Neutrophil (primary cell): ENCODE data around the gene ANO1.

Source experiments
- H3K27ac ChIP-seq: fragments of 200-600 bp; sonication (generic); 2 replicates; pipeline ENCODE4 v1.5.1; 2016; ENCODE audit warnings: mild to moderate bottlenecking, moderate library complexity
- H3K27me3 ChIP-seq: fragments of 200-600 bp; sonication (generic); 2 replicates; pipeline ENCODE4 v1.6.0; 2016; ENCODE audit warnings: mild to moderate bottlenecking
- H3K36me3 ChIP-seq: fragments of 200-600 bp; sonication (generic); 2 replicates; pipeline ENCODE4 v1.5.1; 2017
- H3K4me1 ChIP-seq, 2 experiments: fragments of 200-600 bp in 1 of 2; sonication (generic) in 1 of 2; 1 replicate in 1 of 2; 2 replicates in 1 of 2; pipeline versions ENCODE4 v1.5.1 to v1.6.1; 2013 to 2016; ENCODE audit warnings: low read depth in 1 of 2, low read length in 1 of 2, mild to moderate bottlenecking in 1 of 2, moderate library complexity in 1 of 2; ENCODE audit not compliant: control insufficient read depth in 1 of 2, insufficient read depth in 1 of 2
- H3K4me3 ChIP-seq, 2 experiments: fragments of 200-600 bp in 1 of 2; sonication (generic) in 1 of 2; 1 replicate in 1 of 2; 2 replicates in 1 of 2; pipeline ENCODE4 v1.5.1; 2013 to 2016; ENCODE audit warnings: low read depth in 1 of 2, low read length in 1 of 2, mild to moderate bottlenecking in 1 of 2, moderate library complexity in 1 of 2
- H3K9me3 ChIP-seq: fragments of 200-600 bp; sonication (generic); 2 replicates; pipeline ENCODE4 v1.5.1; 2016
- TF ChIP-seq, protein P1 (sequence below): fragments of 200-600 bp; sonication (generic); IDR thresholded peaks from 2 replicates; pipeline ENCODE4 v1.5.1; 2016; ENCODE audit warnings: antibody characterized with exemption

The ANO1 gene

DNA sequence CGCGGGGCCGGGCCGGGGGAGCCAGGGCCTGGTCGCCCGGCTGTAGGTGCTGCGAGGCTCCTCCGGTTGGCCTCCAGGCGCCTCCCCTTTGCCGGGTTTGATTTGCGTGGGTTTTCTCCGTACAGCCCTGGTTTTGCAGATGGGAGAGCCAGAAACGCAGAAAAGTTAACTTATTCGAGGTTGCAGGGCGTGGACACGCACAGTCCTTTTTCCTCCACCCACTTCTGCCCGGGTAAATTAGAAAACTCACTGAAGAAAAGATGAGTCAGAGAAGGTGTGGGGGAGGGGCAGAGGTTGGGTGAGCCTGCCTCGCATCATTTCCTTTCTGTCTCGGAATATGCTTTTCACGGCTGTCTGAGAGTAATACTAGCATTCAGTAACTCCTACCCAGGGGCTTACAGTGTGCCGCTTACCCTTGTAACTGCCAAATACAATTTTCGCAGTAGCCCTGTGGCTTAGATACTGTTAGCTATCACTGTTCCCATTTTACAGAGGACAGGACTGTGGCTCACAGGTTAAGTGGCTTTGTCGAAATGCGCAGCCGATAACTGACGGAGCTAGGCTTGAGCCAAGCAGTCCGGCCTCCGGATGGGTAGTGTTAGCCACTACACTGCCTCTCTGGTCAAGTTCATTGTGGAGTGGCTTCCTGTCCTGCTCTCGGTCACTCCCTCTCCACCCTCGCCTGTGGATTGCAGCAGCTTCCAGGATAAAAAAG lies 125.8 kb downstream of the ANO1 start:
- Histone ChIP-seq H3K27ac (peak overlapping the region; percentile 97), H3K9me3 (no peaks in the 10 kb centered on the region), H3K4me3 (peak overlapping the region; percentile 99 to 100), H3K4me1 (peaks cover 52 to 56% of the 10 kb centered on the region in 2 experiments), H3K27me3 (peaks cover 7% of the 10 kb centered on the region), H3K36me3 (peaks cover 41% of the 10 kb centered on the region)
- TF ChIP-seq, protein P1, sequence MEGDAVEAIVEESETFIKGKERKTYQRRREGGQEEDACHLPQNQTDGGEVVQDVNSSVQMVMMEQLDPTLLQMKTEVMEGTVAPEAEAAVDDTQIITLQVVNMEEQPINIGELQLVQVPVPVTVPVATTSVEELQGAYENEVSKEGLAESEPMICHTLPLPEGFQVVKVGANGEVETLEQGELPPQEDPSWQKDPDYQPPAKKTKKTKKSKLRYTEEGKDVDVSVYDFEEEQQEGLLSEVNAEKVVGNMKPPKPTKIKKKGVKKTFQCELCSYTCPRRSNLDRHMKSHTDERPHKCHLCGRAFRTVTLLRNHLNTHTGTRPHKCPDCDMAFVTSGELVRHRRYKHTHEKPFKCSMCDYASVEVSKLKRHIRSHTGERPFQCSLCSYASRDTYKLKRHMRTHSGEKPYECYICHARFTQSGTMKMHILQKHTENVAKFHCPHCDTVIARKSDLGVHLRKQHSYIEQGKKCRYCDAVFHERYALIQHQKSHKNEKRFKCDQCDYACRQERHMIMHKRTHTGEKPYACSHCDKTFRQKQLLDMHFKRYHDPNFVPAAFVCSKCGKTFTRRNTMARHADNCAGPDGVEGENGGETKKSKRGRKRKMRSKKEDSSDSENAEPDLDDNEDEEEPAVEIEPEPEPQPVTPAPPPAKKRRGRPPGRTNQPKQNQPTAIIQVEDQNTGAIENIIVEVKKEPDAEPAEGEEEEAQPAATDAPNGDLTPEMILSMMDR, result no peak

DNA sequence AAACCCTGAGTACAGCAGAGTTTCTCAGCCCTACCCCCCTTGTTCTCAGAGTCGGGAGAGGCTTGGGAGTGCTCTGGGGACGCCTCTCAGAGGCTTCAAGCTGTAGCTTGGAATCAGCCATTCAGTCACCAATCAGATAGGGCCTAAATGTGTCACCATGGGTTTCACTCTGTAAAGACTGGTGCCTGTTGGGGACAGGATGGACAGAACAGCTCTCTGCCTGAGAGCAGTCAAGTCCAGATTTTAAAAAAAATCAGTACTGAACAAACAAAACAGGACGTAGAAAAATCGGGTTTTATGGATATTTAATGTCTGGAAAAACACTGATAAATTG lies 126.3 kb downstream of the ANO1 start:
- H3K27ac ChIP-seq, result peak overlapping the region; percentile 97
- H3K27me3 ChIP-seq, result peaks cover 2% of the 10 kb centered on the region
- H3K36me3 ChIP-seq, result peaks cover 46% of the 10 kb centered on the region
- peaks cover 54 to 56% of the 10 kb centered on the region in 2 experiments for H3K4me1 ChIP-seq
- TF ChIP-seq, protein P1, result no peak
- peak overlapping the region; percentile 99 to 100 for H3K4me3 ChIP-seq
- H3K9me3 ChIP-seq, result no peaks in the 10 kb centered on the region

DNA sequence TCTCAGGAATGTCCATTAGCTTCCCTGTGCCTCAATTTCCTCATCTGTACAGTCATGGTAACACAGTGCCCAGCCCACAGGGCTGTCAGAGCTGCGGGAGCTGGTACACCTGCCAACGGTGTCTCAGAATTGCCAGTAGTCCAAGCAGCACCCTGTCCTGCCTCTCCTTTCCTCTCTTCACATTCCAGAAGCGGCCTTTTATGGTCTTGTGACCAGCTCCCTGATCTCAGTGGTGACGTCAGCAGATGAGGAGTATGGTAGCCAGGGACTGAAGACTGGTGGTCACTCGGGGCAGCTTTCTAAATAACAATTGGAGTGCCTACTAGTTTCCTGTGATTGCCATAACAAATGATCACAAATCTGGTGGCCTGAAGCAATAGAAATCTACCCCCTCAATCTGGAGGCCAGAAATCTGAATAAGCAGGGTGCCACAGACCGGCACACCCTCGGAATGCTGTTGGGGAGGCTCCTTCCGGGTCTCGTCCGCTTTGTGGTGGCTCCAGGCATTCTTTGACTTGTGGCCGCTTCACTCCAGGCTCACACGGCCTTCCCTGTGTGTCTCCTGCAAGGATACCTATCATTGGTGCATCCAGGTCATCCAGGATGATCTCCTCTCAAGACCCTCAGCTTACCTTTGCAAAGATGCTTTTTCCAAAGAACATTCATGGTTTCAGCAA lies 127.1 kb downstream of the ANO1 start:
- no peaks in the 10 kb centered on the region for H3K9me3 ChIP-seq
- H3K36me3 ChIP-seq, result peaks cover 54% of the 10 kb centered on the region
- H3K4me3 ChIP-seq, result peak overlapping the region; percentile 99 to 100
- H3K27ac ChIP-seq, result peak overlapping the region; percentile 97
- peaks cover 54 to 56% of the 10 kb centered on the region in 2 experiments for H3K4me1 ChIP-seq
- TF ChIP-seq, protein P1, result no peak
- H3K27me3 ChIP-seq, result no peaks in the 10 kb centered on the region

DNA sequence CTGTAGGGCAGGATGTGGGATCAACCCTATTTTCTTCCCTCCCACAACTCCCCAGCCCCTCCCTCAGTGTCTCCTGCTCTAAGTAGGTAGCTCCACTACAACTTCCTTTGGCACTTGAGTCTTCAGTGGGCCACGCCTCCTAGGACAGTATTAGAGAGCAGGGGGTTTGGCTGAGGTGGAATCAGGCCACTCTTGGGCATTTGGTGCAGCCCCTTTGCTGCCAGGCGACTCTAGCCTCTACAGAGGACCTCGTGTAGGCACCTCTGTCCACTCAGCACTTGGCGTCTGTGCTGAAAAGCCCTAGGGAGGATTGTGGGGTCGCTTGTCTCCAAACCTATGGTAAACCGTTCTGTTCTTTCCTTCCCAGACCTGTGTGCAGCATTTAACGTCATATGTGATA lies 127.6 kb downstream of the ANO1 start:
- TF ChIP-seq, protein P1, result no peak
- H3K27ac ChIP-seq, result peak overlapping the region; percentile 97

DNA sequence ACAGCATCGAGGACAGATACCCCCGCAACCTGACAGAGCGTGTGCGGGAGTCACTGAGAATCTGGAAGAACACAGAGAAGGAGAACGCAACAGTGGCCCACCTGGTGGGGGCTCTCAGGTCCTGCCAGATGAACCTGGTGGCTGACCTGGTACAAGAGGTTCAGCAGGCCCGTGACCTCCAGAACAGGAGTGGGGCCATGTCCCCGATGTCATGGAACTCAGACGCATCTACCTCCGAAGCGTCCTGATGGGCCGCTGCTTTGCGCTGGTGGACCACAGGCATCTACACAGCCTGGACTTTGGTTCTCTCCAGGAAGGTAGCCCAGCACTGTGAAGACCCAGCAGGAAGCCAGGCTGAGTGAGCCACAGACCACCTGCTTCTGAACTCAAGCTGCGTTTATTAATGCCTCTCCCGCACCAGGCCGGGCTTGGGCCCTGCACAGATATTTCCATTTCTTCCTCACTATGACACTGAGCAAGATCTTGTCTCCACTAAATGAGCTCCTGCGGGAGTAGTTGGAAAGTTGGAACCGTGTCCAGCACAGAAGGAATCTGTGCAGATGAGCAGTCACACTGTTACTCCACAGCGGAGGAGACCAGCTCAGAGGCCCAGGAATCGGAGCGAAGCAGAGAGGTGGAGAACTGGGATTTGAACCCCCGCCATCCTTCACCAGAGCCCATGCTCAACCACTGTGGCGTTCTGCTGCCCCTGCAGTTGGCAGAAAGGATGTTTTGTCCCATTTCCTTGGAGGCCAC lies 128.3 kb downstream of the ANO1 start:
- Histone ChIP-seq H3K4me3 (no peak overlapping the region), H3K9me3 (no peaks in the 10 kb centered on the region), H3K27ac (peak overlapping the region; percentile 97), H3K36me3 (peaks cover 58% of the 10 kb centered on the region), H3K27me3 (no peaks in the 10 kb centered on the region), H3K4me1 (peaks cover 50 to 51% of the 10 kb centered on the region in 2 experiments)
- TF ChIP-seq, protein P1, result no peak

More for the DNA sequence above, 127.6 kb downstream of the ANO1 start:
- H3K9me3 ChIP-seq, result no peaks in the 10 kb centered on the region
- peaks cover 58% of the 10 kb centered on the region for H3K36me3 ChIP-seq
- H3K4me1 ChIP-seq, result peaks cover 54 to 56% of the 10 kb centered on the region in 2 experiments
- H3K4me3 ChIP-seq, result no peak overlapping the region
- no peaks in the 10 kb centered on the region for H3K27me3 ChIP-seq
